ENCODE results near the gene AP5S1. TPM values are rescaled to one million over a fixed set of nuclear protein-coding genes. Genes with fewer than 3 reads are reported as not detected.

Gene AP5S1
- total and polyA plus RNA-seq, 10 of the 15 experiments (the other 5 are each of a cell fraction or from before 2014, with no cell fraction given), result 3.8 to 13.2 (median 7.8) TPM

DNA sequence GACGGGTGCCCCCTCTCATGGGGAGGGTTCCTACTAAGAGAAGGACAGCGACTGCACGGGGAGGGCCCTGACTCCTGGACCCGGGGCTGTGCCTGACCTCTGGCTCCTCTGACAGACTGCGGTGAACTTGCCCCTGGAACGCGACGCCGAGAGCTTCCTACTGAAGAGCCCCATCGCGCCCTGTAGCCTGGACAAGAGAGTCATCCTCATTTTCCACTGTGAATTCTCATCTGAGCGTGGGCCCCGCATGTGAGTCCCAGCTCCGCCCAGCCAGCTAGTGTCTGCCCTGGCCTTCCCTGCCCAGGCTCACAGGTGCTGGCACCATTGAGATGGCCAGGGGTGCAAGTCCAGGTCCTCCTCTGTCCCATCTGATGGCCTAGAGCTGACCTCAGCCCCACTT is 17.1 kb upstream of the AP5S1 start:
- H3K4me3 ChIP-seq, result no peak overlapping the region
- BruUV-seq (replicated peaks), result no TSS peak
- peaks cover 7% of the 10 kb centered on the region for H3K79me2 ChIP-seq (ENCODE audit: control insufficient read depth, insufficient read depth, low read length)
- intact Hi-C loops (cut with micrococcal nuclease; ENCODE audit: unreplicated experiment), result no loop called here
- ATAC-seq (no peak), DNase-seq (ENCODE audit: low read depth, low spot score) (no peak), FAIRE-seq (no peak)
- ChIA-PET POLR2A (no interaction called here), SMC1A (ENCODE audit: uncharacterized antibody, unreplicated experiment) (no interaction called here), RAD21 (ENCODE audit: unreplicated experiment) (interaction anchor here (0.7 kb wide), 1 partner anchor 18 kb away, joined by 3 read pairs; no protein-coding TSS in a partner anchor), CTCF (no interaction called here)
- H3K27ac ChIP-seq (ENCODE audit: control insufficient read depth, insufficient read depth), result no peak overlapping the region
- H3K36me3 ChIP-seq (ENCODE audit: control insufficient read depth in 2 of 2, insufficient read depth in 2 of 2, low read length in 1 of 2), result peaks cover 23 to 28% of the 10 kb centered on the region in 2 experiments
- H4K20me1 ChIP-seq (ENCODE audit: control insufficient read depth, insufficient read depth), result no peaks in the 10 kb centered on the region
- no peak overlapping the region for H2AFZ ChIP-seq (ENCODE audit: control insufficient read depth, low read depth, low read length)
- in situ Hi-C loops (cut with MboI), result no loop called here
- no peaks in the 10 kb centered on the region for H3K9me3 ChIP-seq (replicated peaks; ENCODE audit: control insufficient read depth, insufficient read depth, low read length)
- 96% methylated on average over 14 of the region's 14 CpGs for WGBS (ENCODE audit: insufficient coverage, insufficient replicate concordance, low lambda C conversion rate, missing lambda C conversion rate)
- no peaks in the 10 kb centered on the region for H3K27me3 ChIP-seq (replicated peaks in 1 of 2; ENCODE audit: control insufficient read depth in 2 of 2, insufficient read depth in 2 of 2, low read length in 1 of 2)
- peaks cover 32% of the 10 kb centered on the region for H3K4me1 ChIP-seq (ENCODE audit: control insufficient read depth, insufficient read depth, low read length)
- no peak overlapping the region for H3K9ac ChIP-seq (ENCODE audit: control insufficient read depth, insufficient read depth, low read length)
- no peak overlapping the region for H3K4me2 ChIP-seq (ENCODE audit: control insufficient read depth, insufficient read depth)
- TF ChIP-seq WRNIP1 (IDR thresholded peaks at IDR 0.05; ENCODE audit: borderline replicate concordance, low read depth, low read length), result no peak
- no peak for TF ChIP-seq CEBPB (IDR thresholded peaks at IDR 0.05; ENCODE audit: borderline replicate concordance in 1 of 2, low read depth in 2 of 2, low read length in 2 of 2)
- no peak for TF ChIP-seq YY1 (IDR thresholded peaks at IDR 0.05; ENCODE audit: low read depth, low read length)
- TF ChIP-seq, protein P1, sequence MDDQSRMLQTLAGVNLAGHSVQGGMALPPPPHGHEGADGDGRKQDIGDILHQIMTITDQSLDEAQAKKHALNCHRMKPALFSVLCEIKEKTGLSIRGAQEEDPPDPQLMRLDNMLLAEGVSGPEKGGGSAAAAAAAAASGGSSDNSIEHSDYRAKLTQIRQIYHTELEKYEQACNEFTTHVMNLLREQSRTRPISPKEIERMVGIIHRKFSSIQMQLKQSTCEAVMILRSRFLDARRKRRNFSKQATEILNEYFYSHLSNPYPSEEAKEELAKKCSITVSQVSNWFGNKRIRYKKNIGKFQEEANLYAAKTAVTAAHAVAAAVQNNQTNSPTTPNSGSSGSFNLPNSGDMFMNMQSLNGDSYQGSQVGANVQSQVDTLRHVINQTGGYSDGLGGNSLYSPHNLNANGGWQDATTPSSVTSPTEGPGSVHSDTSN (IDR thresholded peaks at IDR 0.05; ENCODE audit: insufficient replicate concordance, low read depth, low read length), result no peak
- TF ChIP-seq, protein P2, sequence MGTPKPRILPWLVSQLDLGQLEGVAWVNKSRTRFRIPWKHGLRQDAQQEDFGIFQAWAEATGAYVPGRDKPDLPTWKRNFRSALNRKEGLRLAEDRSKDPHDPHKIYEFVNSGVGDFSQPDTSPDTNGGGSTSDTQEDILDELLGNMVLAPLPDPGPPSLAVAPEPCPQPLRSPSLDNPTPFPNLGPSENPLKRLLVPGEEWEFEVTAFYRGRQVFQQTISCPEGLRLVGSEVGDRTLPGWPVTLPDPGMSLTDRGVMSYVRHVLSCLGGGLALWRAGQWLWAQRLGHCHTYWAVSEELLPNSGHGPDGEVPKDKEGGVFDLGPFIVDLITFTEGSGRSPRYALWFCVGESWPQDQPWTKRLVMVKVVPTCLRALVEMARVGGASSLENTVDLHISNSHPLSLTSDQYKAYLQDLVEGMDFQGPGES (IDR thresholded peaks at IDR 0.05), result no peak
- TF ChIP-seq ETV6 (conservative IDR thresholded peaks at IDR 0.05 in 1 of 2, IDR thresholded peaks at IDR 0.05 in 1 of 2; ENCODE audit: borderline replicate concordance in 1 of 2, low read depth in 1 of 2), result no peak
- no peak for TF ChIP-seq SP1 (IDR thresholded peaks at IDR 0.05; ENCODE audit: low read depth, low read length)
- no peak for TF ChIP-seq RELB (IDR thresholded peaks at IDR 0.05; ENCODE audit: low read depth)
- TF ChIP-seq, protein P3, sequence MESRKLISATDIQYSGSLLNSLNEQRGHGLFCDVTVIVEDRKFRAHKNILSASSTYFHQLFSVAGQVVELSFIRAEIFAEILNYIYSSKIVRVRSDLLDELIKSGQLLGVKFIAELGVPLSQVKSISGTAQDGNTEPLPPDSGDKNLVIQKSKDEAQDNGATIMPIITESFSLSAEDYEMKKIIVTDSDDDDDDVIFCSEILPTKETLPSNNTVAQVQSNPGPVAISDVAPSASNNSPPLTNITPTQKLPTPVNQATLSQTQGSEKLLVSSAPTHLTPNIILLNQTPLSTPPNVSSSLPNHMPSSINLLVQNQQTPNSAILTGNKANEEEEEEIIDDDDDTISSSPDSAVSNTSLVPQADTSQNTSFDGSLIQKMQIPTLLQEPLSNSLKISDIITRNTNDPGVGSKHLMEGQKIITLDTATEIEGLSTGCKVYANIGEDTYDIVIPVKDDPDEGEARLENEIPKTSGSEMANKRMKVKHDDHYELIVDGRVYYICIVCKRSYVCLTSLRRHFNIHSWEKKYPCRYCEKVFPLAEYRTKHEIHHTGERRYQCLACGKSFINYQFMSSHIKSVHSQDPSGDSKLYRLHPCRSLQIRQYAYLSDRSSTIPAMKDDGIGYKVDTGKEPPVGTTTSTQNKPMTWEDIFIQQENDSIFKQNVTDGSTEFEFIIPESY (IDR thresholded peaks at IDR 0.05), result no peak
- TF ChIP-seq, protein P4, sequence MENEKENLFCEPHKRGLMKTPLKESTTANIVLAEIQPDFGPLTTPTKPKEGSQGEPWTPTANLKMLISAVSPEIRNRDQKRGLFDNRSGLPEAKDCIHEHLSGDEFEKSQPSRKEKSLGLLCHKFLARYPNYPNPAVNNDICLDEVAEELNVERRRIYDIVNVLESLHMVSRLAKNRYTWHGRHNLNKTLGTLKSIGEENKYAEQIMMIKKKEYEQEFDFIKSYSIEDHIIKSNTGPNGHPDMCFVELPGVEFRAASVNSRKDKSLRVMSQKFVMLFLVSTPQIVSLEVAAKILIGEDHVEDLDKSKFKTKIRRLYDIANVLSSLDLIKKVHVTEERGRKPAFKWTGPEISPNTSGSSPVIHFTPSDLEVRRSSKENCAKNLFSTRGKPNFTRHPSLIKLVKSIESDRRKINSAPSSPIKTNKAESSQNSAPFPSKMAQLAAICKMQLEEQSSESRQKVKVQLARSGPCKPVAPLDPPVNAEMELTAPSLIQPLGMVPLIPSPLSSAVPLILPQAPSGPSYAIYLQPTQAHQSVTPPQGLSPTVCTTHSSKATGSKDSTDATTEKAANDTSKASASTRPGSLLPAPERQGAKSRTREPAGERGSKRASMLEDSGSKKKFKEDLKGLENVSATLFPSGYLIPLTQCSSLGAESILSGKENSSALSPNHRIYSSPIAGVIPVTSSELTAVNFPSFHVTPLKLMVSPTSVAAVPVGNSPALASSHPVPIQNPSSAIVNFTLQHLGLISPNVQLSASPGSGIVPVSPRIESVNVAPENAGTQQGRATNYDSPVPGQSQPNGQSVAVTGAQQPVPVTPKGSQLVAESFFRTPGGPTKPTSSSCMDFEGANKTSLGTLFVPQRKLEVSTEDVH (IDR thresholded peaks at IDR 0.05; ENCODE audit: low read depth, partially characterized antibody), result no peak
- TF ChIP-seq NR2F1 (conservative IDR thresholded peaks at IDR 0.05), result no peak
- TF ChIP-seq STAT3 (IDR thresholded peaks at IDR 0.05; ENCODE audit: low read depth, low read length), result no peak
- TF ChIP-seq, protein P5, sequence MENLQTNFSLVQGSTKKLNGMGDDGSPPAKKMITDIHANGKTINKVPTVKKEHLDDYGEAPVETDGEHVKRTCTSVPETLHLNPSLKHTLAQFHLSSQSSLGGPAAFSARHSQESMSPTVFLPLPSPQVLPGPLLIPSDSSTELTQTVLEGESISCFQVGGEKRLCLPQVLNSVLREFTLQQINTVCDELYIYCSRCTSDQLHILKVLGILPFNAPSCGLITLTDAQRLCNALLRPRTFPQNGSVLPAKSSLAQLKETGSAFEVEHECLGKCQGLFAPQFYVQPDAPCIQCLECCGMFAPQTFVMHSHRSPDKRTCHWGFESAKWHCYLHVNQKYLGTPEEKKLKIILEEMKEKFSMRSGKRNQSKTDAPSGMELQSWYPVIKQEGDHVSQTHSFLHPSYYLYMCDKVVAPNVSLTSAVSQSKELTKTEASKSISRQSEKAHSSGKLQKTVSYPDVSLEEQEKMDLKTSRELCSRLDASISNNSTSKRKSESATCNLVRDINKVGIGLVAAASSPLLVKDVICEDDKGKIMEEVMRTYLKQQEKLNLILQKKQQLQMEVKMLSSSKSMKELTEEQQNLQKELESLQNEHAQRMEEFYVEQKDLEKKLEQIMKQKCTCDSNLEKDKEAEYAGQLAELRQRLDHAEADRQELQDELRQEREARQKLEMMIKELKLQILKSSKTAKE (IDR thresholded peaks at IDR 0.05; ENCODE audit: low read depth, poor library complexity, severe bottlenecking), result no peak
